Transverse colon (tissue), 4 donors: ENCODE results near the gene HSPB3. TPM values are rescaled to one million over a fixed set of nuclear protein-coding genes. Genes with fewer than 3 reads are reported as not detected.

Experiments
- DNase-seq: peaks from one replicate; pipeline ENCODE4 v3.0.0-alpha.2; 2019
- H3K27ac ChIP-seq, 4 donors: fragments of 200-600 bp; sonication (generic); 2 replicates each; pipeline ENCODE4 v1.5.1; 2016 to 2018; ENCODE audit warnings: inconsistent platforms in 4 of 4
- H3K27me3 ChIP-seq: fragments of 200-600 bp; sonication (generic); 2 replicates; pipeline ENCODE4 v1.5.1; 2017; ENCODE audit warnings: inconsistent platforms
- H3K36me3 ChIP-seq, 4 donors: fragments of 200-600 bp; sonication (generic); 2 replicates each; pipeline ENCODE4 v1.5.1; 2017 to 2019; ENCODE audit warnings: inconsistent platforms in 4 of 4
- H3K4me1 ChIP-seq, 4 donors: fragments of 200-600 bp; sonication (generic); 2 replicates each; pipeline ENCODE4 v1.5.1; 2017 to 2020; ENCODE audit warnings: inconsistent platforms in 4 of 4
- H3K4me3 ChIP-seq, 4 donors: fragments of 200-600 bp; sonication (generic); 1 replicate in 1 of 4; 2 replicates in 3 of 4; pipeline versions ENCODE4 v1.5.1 to v1.6.1; 2017 to 2019; ENCODE audit warnings: inconsistent platforms in 4 of 4
- H3K9me3 ChIP-seq, 2 donors: fragments of 200-600 bp; sonication (generic); 2 replicates each; pipeline ENCODE4 v1.5.1; 2017 to 2019; ENCODE audit warnings: inconsistent platforms in 2 of 2
- EP300 ChIP-seq: sonication (generic); formaldehyde crosslinking; IDR thresholded peaks from one replicate; pipeline ENCODE4 v1.6.1; 2017; ENCODE audit warnings: antibody characterized with exemption, low read depth
- POLR2A ChIP-seq: fragments of 450-650 bp; IDR thresholded peaks from one replicate; pipeline ENCODE4 v1.6.1; 2016; ENCODE audit warnings: antibody characterized with exemption, mild to moderate bottlenecking, moderate library complexity
- POLR2AphosphoS5 ChIP-seq, 3 donors: sonication (generic); formaldehyde crosslinking; IDR thresholded peaks; one replicate each; pipeline ENCODE4 v1.6.1; 2016; ENCODE audit warnings: antibody characterized with exemption in 3 of 3
- WGBS, 2 donors: methylation state at CpG; one replicate each; pipeline ENCODE4 v1.1.5; 2018; ENCODE audit warnings: low coverage in 1 of 2; 5-methylcytosine and 5-hydroxymethylcytosine counted together
- in situ Hi-C, 4 donors: fragments of 200-750 bp; cut with MboI; loops; one replicate each; pipeline versions ENCODE4 v1.15.0 to v1.15.1; 2017; ENCODE audit warnings: low sequenced_read_pairs in 3 of 4, low pct_ligation_motif_present in 1 of 4, low pct_unique_long_range_greater_than_20kb in 1 of 4
- intact Hi-C: fragments of 100-400 bp; cut with DNase I; formaldehyde crosslinking; loops from one replicate; pipeline ENCODE4 v1.15.1; 2023; ENCODE audit warnings: low total_unique reads
- total RNA-seq, 4 donors: library from RNA; depleted of rRNA; stranded (reverse); fragments of >200 nt; gene quantifications; one replicate each; pipeline ENCODE4 v1.1.0, GENCODE V29; 2016
- TF ChIP-seq, protein P1 (sequence below), 5 experiments: fragments of 200-600 bp in 3 of 5; fragments of 450-650 bp in 2 of 5; sonication (generic) in 3 of 5; IDR thresholded peaks; 1 replicate in 2 of 5; 2 replicates in 3 of 5; pipeline ENCODE4 v1.5.1; 2016 to 2017; ENCODE audit warnings: antibody characterized with exemption in 5 of 5, inconsistent platforms in 3 of 5, mild to moderate bottlenecking in 2 of 5, moderate library complexity in 1 of 5

HSPB3 gene
- total RNA-seq, 4 donors from 2014 or later: 4.1 to 55.2 TPM; not detected in 2

DNA sequence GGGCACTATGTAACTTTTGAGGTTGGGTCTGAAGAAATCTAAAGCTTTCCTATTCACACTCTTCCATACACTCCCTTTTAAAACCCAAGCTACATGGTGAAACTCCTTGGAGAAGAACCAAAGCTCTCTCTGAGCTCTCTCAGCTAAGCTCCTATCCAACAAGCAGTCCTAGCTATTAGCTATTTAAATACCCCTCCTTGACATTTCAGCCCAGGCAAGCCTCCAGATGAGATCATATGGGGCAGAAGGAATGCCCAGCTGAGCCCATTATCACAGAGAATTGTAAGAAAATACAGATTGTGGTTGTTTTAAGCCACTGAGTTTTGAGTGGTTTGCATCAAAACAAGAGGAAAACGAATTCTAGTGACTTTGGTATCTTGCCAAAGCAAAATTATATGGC is 15.2 kb downstream of the HSPB3 start:
- intact Hi-C loops: loop anchor here (10.0 kb wide), 1 partner anchor 216 kb away; no protein-coding TSS in a partner anchor
- WGBS, 2 donors: 20 to 34% methylated on average over 1 of the region's 1 CpG
- no peak overlapping the region for H3K27ac ChIP-seq

DNA sequence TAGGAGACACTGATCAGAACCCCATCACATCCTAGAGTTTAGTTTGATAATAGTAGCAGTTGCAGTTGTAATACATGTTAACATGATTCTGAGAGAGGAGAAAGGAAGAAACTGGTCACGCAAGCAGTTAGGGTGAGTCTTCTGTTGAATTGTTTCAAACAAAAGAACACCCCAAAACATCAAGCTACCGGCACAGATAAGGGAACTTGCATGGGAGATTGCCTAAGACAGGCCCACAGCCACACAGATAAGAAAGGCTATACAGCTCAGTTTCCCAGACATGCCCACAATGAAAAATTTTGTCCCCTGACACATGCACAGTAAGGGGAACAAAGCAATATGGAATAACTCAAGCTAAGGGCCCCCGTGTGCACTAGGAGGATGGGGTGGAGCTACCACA is 15.9 kb downstream of the HSPB3 start:
- H3K27ac ChIP-seq: no peak overlapping the region
- H3K9me3 ChIP-seq: no peaks in the 10 kb centered on the region
- H3K36me3 ChIP-seq: no peaks in the 10 kb centered on the region
- TF ChIP-seq, protein P1, sequence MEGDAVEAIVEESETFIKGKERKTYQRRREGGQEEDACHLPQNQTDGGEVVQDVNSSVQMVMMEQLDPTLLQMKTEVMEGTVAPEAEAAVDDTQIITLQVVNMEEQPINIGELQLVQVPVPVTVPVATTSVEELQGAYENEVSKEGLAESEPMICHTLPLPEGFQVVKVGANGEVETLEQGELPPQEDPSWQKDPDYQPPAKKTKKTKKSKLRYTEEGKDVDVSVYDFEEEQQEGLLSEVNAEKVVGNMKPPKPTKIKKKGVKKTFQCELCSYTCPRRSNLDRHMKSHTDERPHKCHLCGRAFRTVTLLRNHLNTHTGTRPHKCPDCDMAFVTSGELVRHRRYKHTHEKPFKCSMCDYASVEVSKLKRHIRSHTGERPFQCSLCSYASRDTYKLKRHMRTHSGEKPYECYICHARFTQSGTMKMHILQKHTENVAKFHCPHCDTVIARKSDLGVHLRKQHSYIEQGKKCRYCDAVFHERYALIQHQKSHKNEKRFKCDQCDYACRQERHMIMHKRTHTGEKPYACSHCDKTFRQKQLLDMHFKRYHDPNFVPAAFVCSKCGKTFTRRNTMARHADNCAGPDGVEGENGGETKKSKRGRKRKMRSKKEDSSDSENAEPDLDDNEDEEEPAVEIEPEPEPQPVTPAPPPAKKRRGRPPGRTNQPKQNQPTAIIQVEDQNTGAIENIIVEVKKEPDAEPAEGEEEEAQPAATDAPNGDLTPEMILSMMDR (IDR thresholded peaks at IDR 0.05): no peak
- TF ChIP-seq POLR2AphosphoS5 (IDR thresholded peaks at IDR 0.05) (no peak), POLR2A (no peak), EP300 (no peak)
- H3K4me3 ChIP-seq: no peak overlapping the region
- in situ Hi-C loops (no loop called here), intact Hi-C loops (loop anchor here (10.0 kb wide), 1 partner anchor 217 kb away; no protein-coding TSS in a partner anchor)
- no peaks in the 10 kb centered on the region for H3K4me1 ChIP-seq
- no peak for DNase-seq
- H3K27me3 ChIP-seq: no peaks in the 10 kb centered on the region
- WGBS, 2 donors: 60 to 89% methylated on average over 2 to 3 of the region's 3 CpGs

More for the DNA sequence above, 15.2 kb downstream of the HSPB3 start:
- H3K36me3 ChIP-seq: no peaks in the 10 kb centered on the region
- no peaks in the 10 kb centered on the region for H3K27me3 ChIP-seq
- H3K4me1 ChIP-seq: no peaks in the 10 kb centered on the region
- H3K9me3 ChIP-seq: no peaks in the 10 kb centered on the region
- in situ Hi-C loops: no loop called here
- no peak overlapping the region for H3K4me3 ChIP-seq
- TF ChIP-seq EP300: no peak
- DNase-seq: no peak

DNA sequence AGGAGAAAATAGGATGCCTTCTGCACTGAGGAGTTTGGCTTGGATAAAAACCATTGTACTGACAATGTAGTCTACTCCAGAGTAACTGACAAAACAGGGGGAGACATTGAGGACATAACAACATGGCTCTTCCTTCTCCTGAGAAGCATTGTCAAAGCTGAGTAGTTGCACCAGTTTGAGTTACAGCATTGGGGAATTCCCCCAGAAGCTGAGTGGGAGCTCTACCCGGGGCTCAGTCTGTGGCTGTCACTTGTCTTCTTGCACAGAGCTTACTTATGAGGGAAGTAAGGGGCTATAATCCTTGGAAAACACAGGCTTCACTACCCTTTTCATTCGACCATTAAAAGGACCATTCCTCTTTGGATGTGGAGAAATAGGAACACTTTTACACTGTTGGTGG is 21.2 kb downstream of the HSPB3 start:
- TF ChIP-seq EP300 (no peak), POLR2AphosphoS5 (IDR thresholded peaks at IDR 0.05) (no peak), POLR2A (no peak)
- TF ChIP-seq, protein P1 (IDR thresholded peaks at IDR 0.05): no peak
- WGBS, 2 donors: 50% methylated on average over 2 of the region's 2 CpGs; no CpG with 5 or more reads in 1 of the 2 donors
- in situ Hi-C loops: no loop called here

DNA sequence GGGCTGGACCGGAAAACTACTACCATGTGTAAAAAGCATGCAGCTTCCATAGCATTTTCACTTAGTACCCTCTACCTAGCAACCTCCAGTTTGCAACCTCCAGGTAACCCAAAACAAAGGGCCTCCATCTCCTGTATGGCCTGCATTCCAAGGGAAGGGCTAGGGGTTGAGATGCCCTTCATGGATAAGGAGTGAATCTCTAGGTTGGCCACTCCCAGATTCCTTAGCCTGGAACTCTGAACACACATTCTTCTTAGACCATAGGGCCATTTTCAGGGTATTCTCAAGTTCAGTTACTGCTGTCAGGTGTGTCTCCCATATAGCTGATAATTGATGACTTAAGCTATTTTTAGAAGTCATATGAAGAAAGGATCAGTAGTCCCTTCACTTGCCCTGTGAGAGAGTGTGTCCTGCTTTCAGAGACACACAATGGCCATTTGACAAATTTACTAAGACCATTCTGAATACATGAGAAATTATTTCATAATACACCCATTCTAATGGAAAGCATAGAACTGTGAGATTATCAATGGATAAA is 22.5 kb downstream of the HSPB3 start:
- H3K27me3 ChIP-seq: no peaks in the 10 kb centered on the region
- no peak overlapping the region for H3K27ac ChIP-seq
- no peaks in the 10 kb centered on the region for H3K9me3 ChIP-seq
- no peak for TF ChIP-seq EP300
- no peak for TF ChIP-seq POLR2AphosphoS5 (IDR thresholded peaks at IDR 0.05)
- TF ChIP-seq POLR2A: no peak
- TF ChIP-seq, protein P1 (IDR thresholded peaks at IDR 0.05): no peak
- in situ Hi-C loops (no loop called here), intact Hi-C loops (loop anchor here (10.0 kb wide), 1 partner anchor 223 kb away; no protein-coding TSS in a partner anchor)
- H3K4me1 ChIP-seq: no peaks in the 10 kb centered on the region
- 94% methylated on average over 1 of the region's 1 CpG; no CpG with 5 or more reads in 1 of the 2 donors for WGBS, 2 donors
- DNase-seq: no peak
- H3K4me3 ChIP-seq: no peak overlapping the region
- no peaks in the 10 kb centered on the region for H3K36me3 ChIP-seq

More for the DNA sequence above, 21.2 kb downstream of the HSPB3 start:
- Histone ChIP-seq H3K4me1 (no peaks in the 10 kb centered on the region), H3K27me3 (no peaks in the 10 kb centered on the region), H3K4me3 (no peak overlapping the region), H3K27ac (no peak overlapping the region), H3K9me3 (no peaks in the 10 kb centered on the region), H3K36me3 (no peaks in the 10 kb centered on the region)
- no peak for DNase-seq
- intact Hi-C loops: loop anchor here (10.0 kb wide), 1 partner anchor 222 kb away; no protein-coding TSS in a partner anchor

DNA sequence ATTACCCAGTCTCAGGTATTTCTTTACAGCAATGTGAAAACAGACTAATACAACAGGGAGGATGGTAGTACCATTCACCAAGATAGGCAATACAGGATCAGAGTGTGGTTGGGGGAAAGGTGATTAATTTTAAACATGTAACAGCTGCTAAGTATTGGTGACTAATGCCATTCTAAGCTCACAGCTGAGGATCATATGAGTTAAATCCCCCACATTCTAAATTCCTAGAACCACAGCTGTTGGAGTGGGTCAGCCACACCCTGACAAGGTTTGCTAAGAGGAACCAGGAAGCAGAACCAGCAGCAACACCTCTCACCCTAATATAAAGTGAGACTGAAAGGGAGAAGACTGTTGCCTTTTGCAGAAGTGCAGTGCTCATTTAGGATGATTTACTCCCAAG is 24.8 kb downstream of the HSPB3 start:
- H3K27me3 ChIP-seq: no peaks in the 10 kb centered on the region
- H3K4me3 ChIP-seq: no peak overlapping the region
- H3K27ac ChIP-seq: no peak overlapping the region
- no peaks in the 10 kb centered on the region for H3K9me3 ChIP-seq
- in situ Hi-C loops (no loop called here), intact Hi-C loops (no loop called here)
- H3K4me1 ChIP-seq: no peaks in the 10 kb centered on the region
- TF ChIP-seq EP300 (no peak), POLR2AphosphoS5 (IDR thresholded peaks at IDR 0.05) (no peak), POLR2A (no peak)
- TF ChIP-seq, protein P1 (IDR thresholded peaks at IDR 0.05): no peak
- no peak for DNase-seq
- no peaks in the 10 kb centered on the region for H3K36me3 ChIP-seq
